DMS114 treated with DMSO at 0.1 percent for 48 hours (cell line): ENCODE data around the gene CD38.
"Not testable (repeated sequence)": the region's sequence is repeated elsewhere in the genome, so short reads cannot be mapped to it uniquely, and the experiment has no call there.

Source experiments
- DNase-seq: peaks from one replicate; lab custom pipeline; 2025; ENCODE audit not compliant: unreplicated experiment; lab: John Stamatoyannopoulos, UW

CD38 gene

GRCh38 chr4:15778289-15779241 lies at the start of gene CD38:
CD38 (plus strand) TSS chr4:15778328; CDS start chr4:15778415, 87 bp downstream.
- DNase-seq, result no peak

GRCh38 chr4:15729910-15730533 lies 48.1 kb upstream of the CD38 start:
- peak; percentile 53 for DNase-seq

- not testable (repeated sequence) for DNase-seq
Measured at GRCh38 chr4:15733061-15733460, 45.1 kb upstream of the CD38 start.

- DNase-seq, result no peak
Measured at GRCh38 chr4:15735536-15735935, 42.6 kb upstream of the CD38 start.

- DNase-seq, result no peak
Measured at GRCh38 chr4:15736514-15737050, 41.5 kb upstream of the CD38 start.

GRCh38 chr4:15737255-15737654 lies 40.9 kb upstream of the CD38 start:
- no peak for DNase-seq

- no peak for DNase-seq
Measured at GRCh38 chr4:15738877-15739276, 39.3 kb upstream of the CD38 start.

- DNase-seq, result no peak
Measured at GRCh38 chr4:15740764-15741404, 37.2 kb upstream of the CD38 start.

- DNase-seq, result no peak
Measured at GRCh38 chr4:15742083-15742582, 36.0 kb upstream of the CD38 start.

GRCh38 chr4:15742637-15743036 lies 35.5 kb upstream of the CD38 start:
- no peak for DNase-seq

GRCh38 chr4:15744016-15744545 lies 34.0 kb upstream of the CD38 start:
- DNase-seq, result no peak

- no peak for DNase-seq
Measured at GRCh38 chr4:15746110-15746509, 32.0 kb upstream of the CD38 start.

- DNase-seq, result no peak
Measured at GRCh38 chr4:15749001-15749400, 29.1 kb upstream of the CD38 start.

- no peak for DNase-seq
Measured at GRCh38 chr4:15751153-15751552, 27.0 kb upstream of the CD38 start.

GRCh38 chr4:15753081-15753480 lies 25.0 kb upstream of the CD38 start:
- DNase-seq, result no peak

- DNase-seq, result no peak
Measured at GRCh38 chr4:15753786-15754185, 24.3 kb upstream of the CD38 start.

GRCh38 chr4:15754323-15754722 lies 23.8 kb upstream of the CD38 start:
- no peak for DNase-seq

GRCh38 chr4:15755321-15756155 lies 22.6 kb upstream of the CD38 start:
- DNase-seq, result no peak

GRCh38 chr4:15756361-15756861 lies 21.7 kb upstream of the CD38 start:
- no peak for DNase-seq

GRCh38 chr4:15757054-15757453 lies 21.1 kb upstream of the CD38 start:
- DNase-seq, result no peak
